ENCODE measurements around the gene VSTM4. TPM values are rescaled to one million over a fixed set of nuclear protein-coding genes. Genes with fewer than 3 reads are reported as not detected.

The VSTM4 gene
- total and polyA plus RNA-seq, 2 donors (not counting 1 experiment from before 2014, with no cell fraction given) = 8.1 to 27.9 TPM

GRCh38 chr10:48965460-48965859, 149.9 kb downstream of the VSTM4 start:
- H3K79me2 ChIP-seq (ENCODE audit: control insufficient read depth, insufficient read depth, low read length) = no peaks in the 10 kb centered on the region
- H3K9ac ChIP-seq (ENCODE audit: insufficient read depth, low read length) = no peak overlapping the region
- H3K27me3 ChIP-seq (ENCODE audit: control insufficient read depth, insufficient read depth, low read length) = no peaks in the 10 kb centered on the region
- no peak for DNase-seq (ENCODE audit: low read depth in 2 of 2)
- H3K36me3 ChIP-seq (ENCODE audit: control insufficient read depth, insufficient read depth, low read length) = no peaks in the 10 kb centered on the region
- H3K4me1 ChIP-seq (ENCODE audit: control insufficient read depth, extremely low read depth, insufficient read depth, low read length) = no peaks in the 10 kb centered on the region
- H3K4me3 ChIP-seq (replicated peaks in 1 of 4; ENCODE audit: control extremely low read depth in 1 of 4, insufficient read depth in 1 of 4, low read depth in 3 of 4, low read length in 4 of 4) = no peak overlapping the region
- H3K9me3 ChIP-seq (ENCODE audit: control insufficient read depth, insufficient read depth, low read depth, low read length) = no peaks in the 10 kb centered on the region
- H4K20me1 ChIP-seq (ENCODE audit: control insufficient read depth, extremely low read depth, insufficient read depth, low read length) = no peaks in the 10 kb centered on the region
- no peak overlapping the region for H2AFZ ChIP-seq (ENCODE audit: low read length)
- TF ChIP-seq EZH2 (IDR thresholded peaks at IDR 0.05; ENCODE audit: low read length, missing control alignments) = no peak
- no peak for TF ChIP-seq CTCF (conservative IDR thresholded peaks at IDR 0.05 in 1 of 2, IDR thresholded peaks at IDR 0.05 in 1 of 2; ENCODE audit: low read depth in 1 of 2, low read length in 2 of 2)
- no peak overlapping the region for H3K4me2 ChIP-seq (ENCODE audit: extremely low read depth, insufficient read depth, low read length)
- no peak overlapping the region for H3K27ac ChIP-seq (ENCODE audit: insufficient read depth, low read length)

Other genes starting within 250 kb of the VSTM4 start
- gene LRRC18, start 175.7 kb downstream of the VSTM4 start, total RNA-seq = under 0.01 and 0.66 TPM in 2 replicates
- gene LRRC18, start 175.7 kb downstream of the VSTM4 start, polyA plus RNA-seq = 0.08 TPM in 1 of 2 replicates, not detected in the other
- gene FAM170B, start 18.5 kb upstream of the VSTM4 start, total RNA-seq = not detected in 2 replicates
- gene FAM170B, start 18.5 kb upstream of the VSTM4 start, polyA plus RNA-seq = not detected in 2 replicates
- gene TMEM273, start 72.9 kb upstream of the VSTM4 start, total RNA-seq = 0.26 TPM in 1 of 2 replicates, not detected in the other
- gene TMEM273, start 72.9 kb upstream of the VSTM4 start, polyA plus RNA-seq = 0.18 TPM in 1 of 2 replicates, not detected in the other
- not detected in 2 replicates for gene C10orf71, start 183.6 kb upstream of the VSTM4 start, total RNA-seq
- gene C10orf71, start 183.6 kb upstream of the VSTM4 start, polyA plus RNA-seq = not detected in 2 replicates